Epidermal melanocyte (primary cell): ENCODE measurements around the gene SYMPK.
"Not testable (repeated sequence)": the region's sequence is repeated elsewhere in the genome, so short reads cannot be mapped to it uniquely, and the experiment has no call there.

Experiments used
- DNase-seq: peaks from one replicate; pipeline ENCODE4 v3.0.0; 2011; ENCODE audit warnings: low spot score; ENCODE audit not compliant: insufficient read length

SYMPK gene

GRCh38 chr19:45885556-45886426, 22.8 kb upstream of the SYMPK start, which contains the start of gene IRF2BP1:
Gene IRF2BP1, minus strand, starts transcription at chr19:45886141. Its CDS starts 367 bp downstream, at chr19:45885774.
- DNase-seq, result peak; percentile 96

- no peak for DNase-seq
These were observed 22.0 kb upstream of the SYMPK start for GRCh38 chr19:45884682-45885555.

- no peak for DNase-seq
These were observed 21.1 kb upstream of the SYMPK start for GRCh38 chr19:45883881-45884681.

- no peak for DNase-seq
These were observed 20.6 kb upstream of the SYMPK start for GRCh38 chr19:45883586-45883880.

GRCh38 chr19:45882652-45883585, 20.0 kb upstream of the SYMPK start:
- DNase-seq, result peak; percentile 88

- DNase-seq, result peak; percentile 13
These were observed 19.1 kb upstream of the SYMPK start for GRCh38 chr19:45881909-45882528.

- no peak for DNase-seq
These were observed 18.3 kb upstream of the SYMPK start for GRCh38 chr19:45881082-45881908.

GRCh38 chr19:45879971-45880370, 17.0 kb upstream of the SYMPK start:
- peak; percentile 11 for DNase-seq

- peak; percentile 15 for DNase-seq
These were observed 16.1 kb upstream of the SYMPK start for GRCh38 chr19:45879055-45879454.

GRCh38 chr19:45878043-45878794, 15.3 kb upstream of the SYMPK start:
- peak; percentile 13 for DNase-seq

- DNase-seq, result peak; percentile 21
These were observed 13.7 kb upstream of the SYMPK start for GRCh38 chr19:45876411-45877197.

GRCh38 chr19:45876161-45876410, 13.1 kb upstream of the SYMPK start:
- no peak for DNase-seq

GRCh38 chr19:45874620-45874966, 11.6 kb upstream of the SYMPK start:
- no peak for DNase-seq

- DNase-seq, result no peak
These were observed 10.3 kb upstream of the SYMPK start for GRCh38 chr19:45873219-45873772.

- DNase-seq, result no peak
These were observed 9.4 kb upstream of the SYMPK start for GRCh38 chr19:45872095-45872919.

- no peak for DNase-seq
These were observed 7.9 kb upstream of the SYMPK start for GRCh38 chr19:45870798-45871197.

GRCh38 chr19:45867241-45867640, 4.3 kb upstream of the SYMPK start:
- not testable (repeated sequence) for DNase-seq
